Posterior vena cava (tissue), 2 donors: ENCODE results near the gene CHERP. TPM values are rescaled to one million over a fixed set of nuclear protein-coding genes. Genes with fewer than 3 reads are reported as not detected.

Experiments
- DNase-seq: peaks from one replicate; pipeline ENCODE4 v3.0.0-alpha.2; 2020; ENCODE audit warnings: low spot score
- intact Hi-C, 2 donors: fragments of 100-400 bp; cut with DNase I; formaldehyde crosslinking; loops; one replicate each; pipeline versions ENCODE4 v1.14.1 to v1.14.2; 2022 to 2023
- long read RNA-seq, 2 donors: library from polyadenylated mRNA; unstranded; transcript quantifications; one replicate each; pipeline ENCODE4 v2.0.0, GENCODE V29; 2020 to 2021
- total RNA-seq, 2 donors: library from RNA; stranded (reverse); fragmentation: NEBNext Ultra II Directional; extraction: Animal tissue kit (Norgen Biotek cat#: 25700); gene quantifications; one replicate each; pipeline ENCODE4 v1.2.1, GENCODE V29; 2021
- donor health status: DM: yes; HTN: yes; CAD: no.
- donor health status: DM: yes; HTN: yes; CAD: no.

Gene CHERP
- 10 to 100 TPM; 21.4 to 23.6 TPM for total RNA-seq
- long read RNA-seq, donor 1, partial matches to known transcripts: 7 of 9 reads
- long read RNA-seq, donor 1, other reads (novel, unspliced or antisense): 2 of 9 reads
- long read RNA-seq, donor 2, partial matches to known transcripts: 7 of 16 reads
- long read RNA-seq, donor 2, other reads (novel, unspliced or antisense): 9 of 16 reads

GRCh38 chr19:16542045-16542909, at the start of gene CHERP:
Gene CHERP (minus strand): TSS chr19:16542437. CDS start chr19:16542378, 59 bp downstream.
- intact Hi-C loops: no loop called here
- peak; percentile 98 for DNase-seq

DNA sequence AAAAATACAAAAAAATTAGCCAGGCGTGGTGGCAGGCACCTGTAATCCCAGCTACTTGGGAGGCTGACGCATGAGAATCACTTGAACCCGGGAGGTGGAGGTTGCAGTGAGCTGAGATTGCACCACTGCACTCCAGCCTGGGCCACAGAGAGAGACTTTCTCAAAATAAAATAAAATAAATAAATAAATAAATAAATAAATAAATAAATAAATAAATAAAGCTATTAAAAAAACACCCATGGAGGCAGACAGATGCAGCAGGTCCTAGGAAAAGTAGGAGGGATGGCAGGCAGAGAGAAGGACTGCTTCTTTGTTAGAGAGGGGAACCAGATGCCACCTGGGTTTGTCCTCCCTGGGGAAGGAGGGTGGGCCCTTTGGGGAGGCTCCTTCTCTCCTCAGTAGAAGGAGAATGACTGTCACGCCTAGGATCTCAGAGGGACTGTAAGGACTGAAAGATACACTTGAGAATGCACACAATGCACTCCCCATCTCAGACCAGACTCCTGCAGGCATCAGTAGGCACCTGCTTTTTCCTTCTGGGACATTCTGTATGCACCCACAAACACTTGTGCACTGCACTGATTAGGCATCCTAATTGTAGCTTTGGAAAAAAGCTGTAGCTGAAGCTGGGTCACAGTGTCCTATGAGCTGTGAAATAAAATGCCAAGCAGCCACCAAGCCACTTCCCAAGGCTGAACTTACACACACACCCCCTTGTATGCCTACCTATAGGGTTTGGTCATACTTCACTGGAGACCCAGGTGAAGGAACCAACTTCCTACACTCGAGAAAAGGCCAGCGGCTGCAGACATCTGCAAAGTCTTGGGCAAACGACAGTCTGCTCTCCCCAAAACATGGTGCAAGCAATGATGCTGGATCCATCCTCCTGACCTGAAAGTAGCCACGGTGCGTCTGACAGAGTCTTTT, 48.9 kb upstream of the CHERP start:
- intact Hi-C loops: no loop called here
- DNase-seq: no peak

GRCh38 chr19:16589917-16590316, 47.7 kb upstream of the CHERP start:
- intact Hi-C loops: no loop called here
- no peak for DNase-seq

GRCh38 chr19:16588824-16589577, 46.8 kb upstream of the CHERP start:
- intact Hi-C loops: no loop called here
- DNase-seq: no peak

- no peak for DNase-seq
- intact Hi-C loops: no loop called here
Measured at GRCh38 chr19:16587833-16588823, 45.9 kb upstream of the CHERP start.

GRCh38 chr19:16586991-16587832, 45.0 kb upstream of the CHERP start:
- no peak for DNase-seq
- intact Hi-C loops: no loop called here

DNA sequence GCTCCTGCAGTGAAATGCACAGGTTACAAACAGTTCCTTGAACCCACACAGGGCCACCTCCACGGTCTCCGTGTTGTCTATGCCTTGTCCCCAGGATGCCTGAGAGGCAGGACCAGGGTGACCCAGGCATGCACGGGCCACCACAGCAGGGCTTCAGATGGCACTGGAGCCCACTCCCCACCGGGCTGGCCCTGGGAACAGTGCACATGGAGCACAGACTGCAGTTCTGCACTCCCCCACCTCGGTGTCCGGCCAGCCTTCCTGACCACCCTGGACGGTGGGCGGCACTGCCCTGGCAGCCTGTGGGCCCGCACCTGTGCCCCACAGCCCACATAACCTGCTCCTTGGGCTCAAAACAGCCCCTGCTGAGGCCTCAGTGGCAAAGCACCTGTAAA, 44.2 kb upstream of the CHERP start:
- no peak for DNase-seq
- intact Hi-C loops: no loop called here

DNA sequence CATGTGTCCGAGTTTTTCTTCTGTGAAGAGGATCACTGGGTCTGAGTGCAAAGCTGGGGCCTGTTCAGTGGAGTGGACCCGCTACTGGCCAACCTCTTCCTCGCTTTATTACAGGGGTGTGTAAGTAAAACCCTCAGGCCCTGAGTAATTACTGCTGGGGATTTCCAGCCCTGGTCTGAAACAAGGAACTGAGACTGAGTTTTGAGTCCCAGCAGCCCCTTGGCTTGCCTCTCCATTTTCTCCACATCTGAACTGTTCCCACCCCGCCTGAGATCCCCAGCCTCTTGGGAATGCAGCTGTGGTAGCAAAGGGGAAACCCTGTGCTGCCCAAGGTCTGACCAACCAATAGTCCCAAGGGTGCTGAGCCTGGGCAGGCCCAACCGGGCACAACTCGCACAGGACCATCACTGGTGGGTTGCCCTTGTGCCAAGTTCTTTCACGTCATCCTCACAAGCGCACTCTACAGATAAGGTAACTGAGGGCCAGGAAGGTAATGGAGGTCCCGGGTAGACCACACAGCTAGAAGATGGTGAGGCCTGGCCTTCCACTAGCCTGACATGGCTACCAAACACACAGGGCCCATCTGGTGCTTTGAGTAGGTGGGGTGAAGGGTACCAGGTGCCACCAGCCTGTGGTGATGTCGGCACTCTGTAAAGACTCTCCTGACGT, 43.7 kb upstream of the CHERP start:
- intact Hi-C loops: no loop called here

DNA sequence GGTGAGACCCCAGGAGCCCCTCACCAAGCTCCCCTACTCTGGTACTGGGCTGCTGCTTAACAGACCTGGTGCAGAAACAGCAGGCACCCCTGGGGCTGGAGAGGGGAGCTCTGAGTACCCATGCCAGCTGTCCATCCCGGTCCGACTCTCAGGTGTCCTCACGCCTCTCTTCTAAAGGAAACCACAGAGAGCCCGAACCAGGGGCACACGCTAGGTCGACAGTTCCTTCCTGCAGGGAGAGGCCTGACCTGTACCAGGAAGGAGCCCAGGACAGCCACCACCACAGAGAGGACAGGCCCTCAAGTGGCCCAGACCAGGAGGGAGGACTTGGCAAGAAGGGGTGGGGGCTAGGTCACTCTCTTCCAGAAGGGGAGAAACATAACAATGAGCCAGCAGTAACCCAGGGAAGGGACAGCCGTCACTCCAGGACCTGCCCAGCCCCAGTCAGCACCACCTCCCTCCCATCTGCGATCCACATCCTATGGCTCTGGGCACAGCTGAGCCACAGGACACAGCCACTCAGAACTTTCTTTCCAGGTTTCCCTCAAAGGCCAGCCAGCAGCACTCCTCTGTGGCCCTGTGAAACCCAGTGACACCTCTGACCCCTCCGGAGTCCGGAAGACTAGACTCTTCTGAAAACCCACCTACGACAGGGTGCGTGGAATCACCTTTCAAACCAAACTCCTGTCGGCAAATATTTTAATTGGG, 43.0 kb upstream of the CHERP start:
- no peak for DNase-seq
- intact Hi-C loops: no loop called here

More for the DNA sequence above, 43.7 kb upstream of the CHERP start:
- DNase-seq: no peak

GRCh38 chr19:16584248-16585093, 42.2 kb upstream of the CHERP start:
- DNase-seq: peak; percentile 92
- intact Hi-C loops: no loop called here

- intact Hi-C loops: no loop called here
- no peak for DNase-seq
Measured at GRCh38 chr19:16582486-16583261, 40.4 kb upstream of the CHERP start.

DNA sequence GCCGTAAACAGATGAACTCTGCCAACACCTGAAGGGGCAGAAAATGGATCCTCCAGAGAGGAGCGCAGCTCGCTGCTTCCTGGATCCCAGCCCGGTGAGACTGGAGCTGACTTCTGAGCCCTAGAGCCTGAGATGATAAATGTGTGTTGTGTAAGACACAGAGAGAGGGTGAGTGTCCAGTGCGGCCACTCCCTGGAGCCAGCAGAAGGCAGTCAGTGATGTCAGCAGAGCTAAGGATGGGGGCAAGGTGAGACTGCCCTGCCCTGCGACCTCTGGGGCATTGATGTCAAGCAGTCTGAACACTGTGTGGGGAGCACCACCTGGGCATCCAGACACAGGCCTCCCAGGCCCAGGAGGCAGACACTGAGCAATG, 39.7 kb upstream of the CHERP start:
- peak; percentile 84 for DNase-seq
- intact Hi-C loops: no loop called here

DNA sequence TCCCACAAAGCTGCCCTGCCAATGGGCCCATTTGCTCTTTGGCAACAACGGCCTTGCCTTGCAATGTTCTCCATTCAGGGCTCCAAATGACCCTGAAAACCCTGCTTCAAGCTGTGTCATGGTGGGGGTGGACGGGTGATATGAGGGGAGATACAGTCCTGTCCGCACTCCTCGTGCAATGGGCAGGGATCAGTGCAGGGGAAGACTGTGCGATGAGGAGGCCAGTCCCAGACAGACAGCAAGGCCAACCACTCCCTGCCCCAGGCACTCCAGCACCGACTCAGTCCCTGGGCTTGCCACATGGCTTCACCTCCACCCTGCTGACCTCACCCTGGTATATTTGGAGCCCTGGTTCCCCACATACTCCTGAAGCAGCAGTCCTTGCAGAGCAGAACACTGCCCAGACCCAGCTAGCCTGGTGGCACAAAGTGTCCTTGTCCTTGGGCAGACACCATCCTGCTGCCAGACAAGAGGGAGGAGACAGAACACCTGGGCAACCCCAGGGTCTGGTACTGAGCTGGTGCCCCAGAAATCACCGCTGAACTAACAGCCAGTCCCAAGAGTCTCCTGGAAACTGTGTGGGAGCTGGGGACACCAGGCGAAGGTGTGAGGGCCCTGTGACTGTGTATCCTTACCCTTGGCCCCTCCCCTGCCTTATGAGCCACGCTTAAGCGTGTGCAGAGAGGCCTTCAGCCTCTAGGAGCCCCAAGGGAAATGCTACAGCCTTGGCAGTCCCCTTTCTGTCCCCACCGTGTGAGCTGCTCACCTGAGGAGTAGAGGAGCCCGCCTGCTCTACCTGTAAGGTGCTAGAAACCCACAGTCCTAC, 39.1 kb upstream of the CHERP start:
- intact Hi-C loops: no loop called here
- DNase-seq: no peak
